Measurements from ENCODE around the gene MYO19. TPM values are rescaled to one million over a fixed set of nuclear protein-coding genes. Genes with fewer than 3 reads are reported as not detected.
"Not testable (repeated sequence)": the region's sequence is repeated elsewhere in the genome, so short reads cannot be mapped to it uniquely, and the experiment has no call there.

MYO19 gene
- total and polyA plus RNA-seq, 9 donors: 13.4 to 46.7 (median 26.1) TPM

- no peaks in the 10 kb centered on the region for H3K4me1 ChIP-seq (ENCODE audit: insufficient read depth)
- no peak overlapping the region for H3K27ac ChIP-seq
- no peaks in the 10 kb centered on the region for H3K36me3 ChIP-seq
- H3K9me3 ChIP-seq: no peaks in the 10 kb centered on the region
- no peak for DNase-seq
- H3K27me3 ChIP-seq: no peaks in the 10 kb centered on the region
- intact Hi-C loops (cut with DNase I): no loop called here
- TF ChIP-seq, protein P1, sequence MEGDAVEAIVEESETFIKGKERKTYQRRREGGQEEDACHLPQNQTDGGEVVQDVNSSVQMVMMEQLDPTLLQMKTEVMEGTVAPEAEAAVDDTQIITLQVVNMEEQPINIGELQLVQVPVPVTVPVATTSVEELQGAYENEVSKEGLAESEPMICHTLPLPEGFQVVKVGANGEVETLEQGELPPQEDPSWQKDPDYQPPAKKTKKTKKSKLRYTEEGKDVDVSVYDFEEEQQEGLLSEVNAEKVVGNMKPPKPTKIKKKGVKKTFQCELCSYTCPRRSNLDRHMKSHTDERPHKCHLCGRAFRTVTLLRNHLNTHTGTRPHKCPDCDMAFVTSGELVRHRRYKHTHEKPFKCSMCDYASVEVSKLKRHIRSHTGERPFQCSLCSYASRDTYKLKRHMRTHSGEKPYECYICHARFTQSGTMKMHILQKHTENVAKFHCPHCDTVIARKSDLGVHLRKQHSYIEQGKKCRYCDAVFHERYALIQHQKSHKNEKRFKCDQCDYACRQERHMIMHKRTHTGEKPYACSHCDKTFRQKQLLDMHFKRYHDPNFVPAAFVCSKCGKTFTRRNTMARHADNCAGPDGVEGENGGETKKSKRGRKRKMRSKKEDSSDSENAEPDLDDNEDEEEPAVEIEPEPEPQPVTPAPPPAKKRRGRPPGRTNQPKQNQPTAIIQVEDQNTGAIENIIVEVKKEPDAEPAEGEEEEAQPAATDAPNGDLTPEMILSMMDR (IDR thresholded peaks at IDR 0.05): no peak
- TF ChIP-seq EP300 (IDR thresholded peaks at IDR 0.05) (no peak), POLR2A (IDR thresholded peaks at IDR 0.05) (no peak)
- 89 to 91% (median 89%) methylated on average over 9 of the region's 9 CpGs for WGBS, 3 donors
- no peak overlapping the region for H3K4me3 ChIP-seq
These were observed 25.2 kb downstream of the MYO19 start for GRCh38 chr17:36509272-36509985.

- H3K36me3 ChIP-seq; H3K4me3 ChIP-seq; DNase-seq; H3K27me3 ChIP-seq; H3K27ac ChIP-seq; H3K9me3 ChIP-seq; intact Hi-C loops (cut with DNase I); H3K4me1 ChIP-seq (ENCODE audit: insufficient read depth): not testable (repeated sequence)
- 85 to 94% (median 90%) methylated on average over 2 of the region's 2 CpGs for WGBS, 3 donors
These were observed 26.2 kb downstream of the MYO19 start for GRCh38 chr17:36508439-36508838.

DNA sequence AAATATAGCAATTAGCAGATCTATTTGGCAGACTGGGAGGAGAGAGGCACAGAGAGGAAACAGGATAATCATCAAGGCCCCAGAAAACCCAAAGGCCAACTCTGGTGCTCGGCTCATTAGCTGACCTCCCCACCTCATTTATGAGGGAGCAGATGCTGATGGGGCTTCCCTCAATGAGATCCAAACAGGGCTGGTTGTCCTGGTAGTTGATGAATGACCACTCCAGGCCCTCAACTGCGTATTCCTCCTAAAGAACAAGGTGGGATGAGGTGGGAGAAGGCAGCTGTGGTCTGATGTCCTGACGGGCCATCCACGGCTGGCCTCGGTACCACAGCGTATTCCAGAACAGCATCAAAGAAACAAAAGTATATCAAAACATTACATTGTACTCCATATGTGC lies 27.4 kb downstream of the MYO19 start:
- DNase-seq: no peak
- intact Hi-C loops (cut with DNase I): no loop called here
- TF ChIP-seq EP300 (IDR thresholded peaks at IDR 0.05): no peak
- TF ChIP-seq, protein P1 (IDR thresholded peaks at IDR 0.05): no peak
- no peak for TF ChIP-seq POLR2A (IDR thresholded peaks at IDR 0.05)

DNA sequence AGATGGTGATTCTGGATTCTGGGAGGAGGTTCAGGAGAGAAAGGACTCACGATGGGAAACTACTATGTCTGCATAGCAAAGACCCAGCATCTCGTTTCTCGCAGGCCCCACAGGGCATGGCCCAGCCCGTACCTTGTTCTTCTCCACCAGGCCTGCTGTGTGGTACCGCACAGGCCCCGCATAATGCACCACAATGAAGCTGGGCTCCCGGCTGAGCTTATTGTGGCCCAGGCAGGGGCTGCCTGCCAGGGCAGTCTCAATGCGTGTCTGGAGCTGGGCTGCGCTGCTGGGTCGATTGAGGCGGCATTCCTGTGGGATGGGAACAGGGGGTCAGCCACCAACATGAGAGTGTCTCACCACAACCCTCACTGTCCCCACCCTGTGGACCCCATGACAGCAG lies 27.8 kb downstream of the MYO19 start:
- 87 to 98% (median 90%) methylated on average over 11 of the region's 11 CpGs for WGBS, 3 donors
- Histone ChIP-seq H3K4me1 (ENCODE audit: insufficient read depth) (no peaks in the 10 kb centered on the region), H3K9me3 (no peaks in the 10 kb centered on the region), H3K4me3 (no peak overlapping the region), H3K27ac (no peak overlapping the region), H3K27me3 (no peaks in the 10 kb centered on the region), H3K36me3 (no peaks in the 10 kb centered on the region)
- intact Hi-C loops (cut with DNase I): no loop called here
- no peak for DNase-seq
- TF ChIP-seq POLR2A (IDR thresholded peaks at IDR 0.05) (no peak), EP300 (IDR thresholded peaks at IDR 0.05) (no peak)
- TF ChIP-seq, protein P1 (IDR thresholded peaks at IDR 0.05): no peak

More for the DNA sequence above, 27.4 kb downstream of the MYO19 start:
- Histone ChIP-seq H3K4me1 (ENCODE audit: insufficient read depth) (no peaks in the 10 kb centered on the region), H3K36me3 (no peaks in the 10 kb centered on the region), H3K27me3 (no peaks in the 10 kb centered on the region), H3K4me3 (no peak overlapping the region), H3K9me3 (no peaks in the 10 kb centered on the region), H3K27ac (no peak overlapping the region)
- 87 to 90% (median 88%) methylated on average over 6 of the region's 6 CpGs for WGBS, 3 donors

DNA sequence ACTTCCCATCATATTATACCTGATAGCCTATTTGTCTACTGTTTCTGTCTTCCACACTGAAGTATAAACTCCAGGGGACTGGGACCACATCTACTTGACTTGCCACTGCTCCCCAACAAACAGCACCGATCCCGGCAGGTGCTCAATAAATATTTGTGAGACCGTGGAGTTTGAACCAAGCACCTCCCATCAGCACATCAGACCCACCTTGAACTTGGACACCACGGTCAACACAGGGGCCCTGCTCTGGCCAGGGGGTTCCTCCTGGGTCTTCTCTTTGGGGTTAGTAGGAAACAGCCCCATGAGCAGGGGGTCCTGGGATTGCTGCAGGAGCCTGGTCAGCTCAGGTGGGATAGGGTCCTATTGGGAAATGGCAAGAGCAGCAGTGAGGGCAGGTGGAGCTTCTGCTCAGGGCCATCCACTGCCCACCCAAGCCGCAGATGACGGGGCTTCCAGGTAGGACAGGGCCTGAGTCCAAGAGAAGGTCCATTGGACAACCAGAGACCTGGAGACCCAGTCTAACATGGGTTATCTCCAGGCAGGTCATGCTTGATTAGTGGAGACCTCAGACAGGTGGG lies 28.3 kb downstream of the MYO19 start:
- TF ChIP-seq POLR2A (IDR thresholded peaks at IDR 0.05): no peak
- TF ChIP-seq, protein P1 (IDR thresholded peaks at IDR 0.05): no peak
- TF ChIP-seq EP300 (IDR thresholded peaks at IDR 0.05): no peak
- 68 to 84% (median 81%) methylated on average over 6 of the region's 6 CpGs for WGBS, 3 donors
- Histone ChIP-seq H3K27ac (no peak overlapping the region), H3K9me3 (no peaks in the 10 kb centered on the region), H3K4me3 (no peak overlapping the region), H3K36me3 (no peaks in the 10 kb centered on the region), H3K27me3 (no peaks in the 10 kb centered on the region), H3K4me1 (ENCODE audit: insufficient read depth) (no peaks in the 10 kb centered on the region)
- intact Hi-C loops (cut with DNase I): no loop called here
- DNase-seq: no peak

Measured in ovary (tissue), 9 donors.